K562 (cell line): Measurements from ENCODE around the gene TGFB1I1. TPM values are rescaled to one million over a fixed set of nuclear protein-coding genes. Genes with fewer than 3 reads are reported as not detected.

Experiments used
- ATF4 ChIP-seq: fragments of 450-650 bp; formaldehyde crosslinking; IDR thresholded peaks from 2 replicates; pipeline ENCODE4 v1.4.0; 2022; ENCODE audit warnings: mild to moderate bottlenecking, moderate library complexity
- CHD1 ChIP-seq: fragments of 200-600 bp; sonication (generic); IDR thresholded peaks from one replicate; pipeline ENCODE4 v1.6.1; 2012; ENCODE audit warnings: mild to moderate bottlenecking, moderate library complexity, low read length, inconsistent platforms
- FIP1L1 ChIP-seq: fragments of 200-400 bp; formaldehyde crosslinking; IDR thresholded peaks from 2 replicates; pipeline ENCODE4 v1.6.1; 2018; ENCODE audit warnings: mild to moderate bottlenecking, low read depth, low read length; ENCODE audit not compliant: poor library complexity, severe bottlenecking
- GABPB1 ChIP-seq: sonication (generic); formaldehyde crosslinking; IDR thresholded peaks from 2 replicates; pipeline ENCODE4 v1.8.0; 2022; ENCODE audit warnings: mild to moderate bottlenecking, missing genetic modification reagents
- HINFP ChIP-seq: fragments of 450-650 bp; conservative IDR thresholded peaks from 2 replicates; pipeline ENCODE4 v1.6.1; 2016; ENCODE audit warnings: missing genetic modification characterization, low read depth, mild to moderate bottlenecking, control low read depth, missing compliant biosample characterization
- REST ChIP-seq, 2 experiments: fragments of 450-650 bp; formaldehyde crosslinking in 1 of 2; IDR thresholded peaks; 2 replicates each; pipeline versions ENCODE4 v1.4.0 to v1.6.1; 2014 to 2020; ENCODE audit warnings: mild to moderate bottlenecking in 2 of 2, borderline replicate concordance in 1 of 2, low read depth in 1 of 2
- SIN3B ChIP-seq: fragments of 450-650 bp; IDR thresholded peaks from 2 replicates; pipeline ENCODE4 v1.6.1; 2017; ENCODE audit warnings: low read depth, mild to moderate bottlenecking, moderate library complexity
- SOX6 ChIP-seq: fragments of 450-650 bp; IDR thresholded peaks from 2 replicates; pipeline ENCODE4 v1.6.1; 2014; ENCODE audit warnings: mild to moderate bottlenecking
- STAT5A ChIP-seq: IDR thresholded peaks from 2 replicates; pipeline ENCODE4 v1.6.1; 2012; ENCODE audit warnings: low read length, inconsistent platforms, borderline replicate concordance
- YBX1 ChIP-seq: fragments of 450-650 bp; IDR thresholded peaks from 2 replicates; pipeline ENCODE4 v1.7.1; 2016; ENCODE audit warnings: mild to moderate bottlenecking
- YY1 ChIP-seq, 3 experiments: IDR thresholded peaks; 2 replicates each; pipeline ENCODE4 v1.6.1; 2011; ENCODE audit warnings: low read length in 2 of 3, mild to moderate bottlenecking in 2 of 3, moderate library complexity in 2 of 3, borderline replicate concordance in 1 of 3, control low read depth in 1 of 3, low read depth in 1 of 3; ENCODE audit not compliant: insufficient read depth in 3 of 3, insufficient replicate concordance in 2 of 3, control insufficient read depth in 1 of 3, insufficient read length in 1 of 3; ENCODE audit errors: extremely low read depth in 1 of 3
- ZBTB1 ChIP-seq: sonication (generic); formaldehyde crosslinking; IDR thresholded peaks from 2 replicates; pipeline ENCODE4 v1.8.1; 2023; ENCODE audit warnings: missing genetic modification reagents, low read depth, mild to moderate bottlenecking, borderline replicate concordance
- ZNF354B ChIP-seq: fragments of 250-450 bp; sonication (Bioruptor Pico); IDR thresholded peaks from 2 replicates; pipeline ENCODE4 v1.4.0; 2020
- ZNF431 ChIP-seq: sonication (generic); formaldehyde crosslinking; IDR thresholded peaks from 2 replicates; pipeline ENCODE4 v1.8.0; 2022; ENCODE audit warnings: mild to moderate bottlenecking, missing genetic modification reagents
- ZNF561 ChIP-seq: fragments of 450-650 bp; formaldehyde crosslinking; conservative IDR thresholded peaks from 2 replicates; pipeline ENCODE4 v1.4.0; 2020; ENCODE audit warnings: mild to moderate bottlenecking, moderate library complexity
- ZNF668 ChIP-seq: fragments of 250-450 bp; sonication (Bioruptor Pico); IDR thresholded peaks from 2 replicates; pipeline ENCODE4 v1.8.0; 2022; ENCODE audit warnings: mild to moderate bottlenecking, inconsistent platforms
- polyA plus RNA-seq, 8 experiments: library from polyadenylated mRNA; depleted of rRNA in 4 of 8; stranded (reverse) in 5 of 8; unstranded in 3 of 8; fragments of >200 nt; fragmentation: Nextera tagmentation in 2 of 8; fragmentation: Illumina TruSeq in 1 of 8; extraction: Ambion mirVana in 2 of 8; extraction: Trizol in 1 of 8; gene quantifications; 2 replicates each; pipeline versions ENCODE4 v1.2.1 to v1.2.3, GENCODE V29; 2011 to 2014; ENCODE audit warnings: inconsistent platforms in 1 of 8, missing spikeins in 1 of 8
- total RNA-seq, 7 experiments: library from RNA; depleted of rRNA in 6 of 7; stranded (reverse); fragments of >200 nt in 6 of 7; fragmentation: Illumina TruSeq in 2 of 7; extraction: Trizol in 2 of 7; gene quantifications; 2 replicates each; pipeline versions ENCODE4 v1.2.1 to v1.2.3, GENCODE V29; 2011 to 2021; ENCODE audit warnings: low replicate concordance in 1 of 7

The TGFB1I1 gene
- total and polyA plus RNA-seq, 9 of the 15 experiments (the other 6 are each of a cell fraction or from before 2014, with no cell fraction given) = 0.04 to 0.91 (median 0.19) TPM

GRCh38 chr16:31459687-31460581, 12.0 kb upstream of the TGFB1I1 start (continued):
- TF ChIP-seq REST (IDR thresholded peaks at IDR 0.05; ENCODE audit: borderline replicate concordance) = no peak
- no peak for TF ChIP-seq REST (CRISPR knock-in tag; IDR thresholded peaks at IDR 0.05; ENCODE audit: low read depth)
- TF ChIP-seq FIP1L1 = no peak
- no peak for TF ChIP-seq ZNF354B
- no peak for TF ChIP-seq GABPB1 (CRISPR knock-in tag)
- TF ChIP-seq YBX1 = no peak
- no peak for TF ChIP-seq ZNF431 (CRISPR knock-in tag)
- peak; percentile 62; the same call in 1 of the 2 replicates for TF ChIP-seq STAT5A
- peak; percentile 52 for TF ChIP-seq CHD1
- no peak for TF ChIP-seq ZNF561 (CRISPR knock-in tag)
- no peak for TF ChIP-seq YY1 (IDR thresholded peaks at IDR 0.05; ENCODE audit: borderline replicate concordance in 1 of 3, control insufficient read depth in 1 of 3, extremely low read depth in 1 of 3, insufficient read depth in 3 of 3, insufficient read length in 1 of 3, insufficient replicate concordance in 2 of 3, low read depth in 1 of 3, low read length in 2 of 3)
- TF ChIP-seq SOX6 = no peak; the same call in 1 of the 2 replicates
- TF ChIP-seq ZBTB1 (CRISPR knock-in tag) = no peak
- TF ChIP-seq HINFP (tag) = no peak
- no peak for TF ChIP-seq SIN3B
- no peak for TF ChIP-seq ZNF668 (CRISPR knock-in tag)
- TF ChIP-seq ATF4 (CRISPR knock-in tag) = no peak
